NCI-H128 (cell line): Measurements from ENCODE around the gene CCDC74B.
"Not testable (repeated sequence)": the region's sequence is repeated elsewhere in the genome, so short reads cannot be mapped to it uniquely, and the experiment has no call there.

Experiments
- DNase-seq: peaks from one replicate; lab custom pipeline; 2025; ENCODE audit not compliant: unreplicated experiment; lab: John Stamatoyannopoulos, UW

The CCDC74B gene

GRCh38 chr2:130145006-130145414 is at the start of gene CCDC74B:
Gene CCDC74B (minus strand): TSS chr2:130145112. CDS start chr2:130144996, 116 bp downstream.
- DNase-seq: not testable (repeated sequence)

GRCh38 chr2:130193824-130194223 is 48.9 kb upstream of the CCDC74B start:
- DNase-seq: not testable (repeated sequence)

GRCh38 chr2:130192451-130192850 is 47.5 kb upstream of the CCDC74B start:
- DNase-seq: not testable (repeated sequence)

- not testable (repeated sequence) for DNase-seq
Observed at GRCh38 chr2:130191319-130191718, 46.4 kb upstream of the CCDC74B start.

- DNase-seq: no peak
Observed at GRCh38 chr2:130190237-130190636, 45.3 kb upstream of the CCDC74B start.

- DNase-seq: not testable (repeated sequence)
Observed at GRCh38 chr2:130188958-130189357, 44.0 kb upstream of the CCDC74B start.

- not testable (repeated sequence) for DNase-seq
Observed at GRCh38 chr2:130187859-130188792, 43.2 kb upstream of the CCDC74B start.

GRCh38 chr2:130187268-130187667 is 42.4 kb upstream of the CCDC74B start:
- no peak for DNase-seq

- DNase-seq: no peak
Observed at GRCh38 chr2:130186391-130186790, 41.5 kb upstream of the CCDC74B start.

- no peak for DNase-seq
Observed at GRCh38 chr2:130185896-130186295, 41.0 kb upstream of the CCDC74B start.

- DNase-seq: no peak
Observed at GRCh38 chr2:130185436-130185835, 40.5 kb upstream of the CCDC74B start.

GRCh38 chr2:130183512-130184373 is 38.8 kb upstream of the CCDC74B start:
- no peak for DNase-seq

GRCh38 chr2:130182826-130183511 is 38.1 kb upstream of the CCDC74B start:
- not testable (repeated sequence) for DNase-seq

- DNase-seq: peak; percentile 31
Observed at GRCh38 chr2:130181880-130182682, 37.2 kb upstream of the CCDC74B start, which contains the start of gene MZT2B. Gene MZT2B (plus strand): TSS chr2:130182262. CDS start chr2:130182283, 21 bp downstream.

GRCh38 chr2:130181325-130181879 is 36.5 kb upstream of the CCDC74B start, which contains the start of gene SMPD4:
Gene SMPD4 (minus strand): TSS chr2:130181602. CDS start chr2:130176592, 5,010 bp downstream.
- peak; percentile 77 for DNase-seq

GRCh38 chr2:130180404-130181324 is 35.8 kb upstream of the CCDC74B start:
- not testable (repeated sequence) for DNase-seq

GRCh38 chr2:130174866-130175265 is 30.0 kb upstream of the CCDC74B start:
- not testable (repeated sequence) for DNase-seq

GRCh38 chr2:130169896-130170295 is 25.0 kb upstream of the CCDC74B start:
- DNase-seq: no peak
